Endothelial cell of umbilical vein (primary cell): ENCODE results near the gene PDE7B. TPM values are rescaled to one million over a fixed set of nuclear protein-coding genes. Genes with fewer than 3 reads are reported as not detected.

Experiments
- BruUV-seq: library from RNA; stranded (reverse); fragments of 400-500 nt; replicated peaks from 2 replicates; lab custom pipeline; 2021; lab: Mats Ljungman, UMichigan
- CTCF ChIA-PET: fragments of 300-600, 350-600 bp; sonication (Branson Sonifier 250); formaldehyde crosslinking; loops from one replicate; lab custom pipeline; 2021; ENCODE audit warnings: antibody characterized with exemption, inconsistent platforms; lab: Charles Lee
- POLR2A ChIA-PET: fragments of 300-600, 350-600 bp; sonication (Branson Sonifier 250); formaldehyde crosslinking; loops from one replicate; lab custom pipeline; 2021; ENCODE audit warnings: antibody characterized with exemption, inconsistent platforms; lab: Charles Lee
- DNase-seq: peaks from one replicate; pipeline ENCODE4 v3.0.0-alpha.2; 2011; ENCODE audit warnings: low read depth, low spot score
- FAIRE-seq: peaks from 2 replicates; lab custom pipeline; 2011; peaks lifted over from hg19 to GRCh38; lab: Jason Lieb, UNC
- H2AFZ ChIP-seq: 2 replicates; pipeline ENCODE4 v1.6.0; 2012; ENCODE audit warnings: low read depth, low read length, control low read depth, inconsistent platforms
- H3K27ac ChIP-seq: 2 replicates; pipeline ENCODE4 v1.5.1; 2011; ENCODE audit warnings: low read depth, mild to moderate bottlenecking, control low read depth, low read length, moderate library complexity; ENCODE audit not compliant: insufficient read depth
- H3K27me3 ChIP-seq, 2 experiments: 2 replicates each; pipeline versions ENCODE4 v1.6.0 to v1.6.1; 2011; ENCODE audit warnings: low read length in 2 of 2, mixed read lengths in 1 of 2; ENCODE audit not compliant: control insufficient read depth in 2 of 2, insufficient read depth in 2 of 2
- H3K36me3 ChIP-seq, 2 experiments: 2 replicates in 1 of 2; 3 replicates in 1 of 2; pipeline ENCODE4 v1.5.1; 2011; ENCODE audit warnings: low read length in 2 of 2, mild to moderate bottlenecking in 1 of 2, moderate library complexity in 1 of 2; ENCODE audit not compliant: control insufficient read depth in 2 of 2, insufficient read depth in 2 of 2; ENCODE audit errors: extremely low read depth in 1 of 2
- H3K4me1 ChIP-seq: 3 replicates; pipeline ENCODE4 v1.5.1; 2011; ENCODE audit warnings: mild to moderate bottlenecking, low read length; ENCODE audit not compliant: control insufficient read depth, insufficient read depth; ENCODE audit errors: extremely low read depth
- H3K4me2 ChIP-seq: 2 replicates; pipeline ENCODE4 v1.6.1; 2011; ENCODE audit warnings: low read length, control low read depth, mixed read lengths; ENCODE audit not compliant: insufficient read depth
- H3K4me3 ChIP-seq, 3 experiments: fragments of 200-600 bp in 1 of 3; sonication (generic), shearing (Covaris generic) in 1 of 3; replicated peaks in 1 of 3; 2 replicates each; pipeline ENCODE4 v1.5.1; 2011 to 2016; ENCODE audit warnings: control low read depth in 3 of 3, low read length in 3 of 3, mild to moderate bottlenecking in 2 of 3, inconsistent platforms in 1 of 3, low read depth in 1 of 3, moderate library complexity in 1 of 3; ENCODE audit not compliant: insufficient read depth in 1 of 3
- H3K79me2 ChIP-seq: 2 replicates; pipeline ENCODE4 v1.6.0; 2012; ENCODE audit warnings: low read length, inconsistent platforms; ENCODE audit not compliant: control insufficient read depth, insufficient read depth
- H3K9ac ChIP-seq: replicated peaks from 2 replicates; pipeline ENCODE3; 2011; ENCODE audit warnings: low read length, control low read depth; ENCODE audit not compliant: insufficient read depth; ENCODE audit errors: extremely low read depth
- H3K9me1 ChIP-seq: replicated peaks from 3 replicates; pipeline ENCODE4 v1.6.0; 2011; ENCODE audit warnings: mild to moderate bottlenecking, low read length; ENCODE audit not compliant: control insufficient read depth, insufficient read depth; ENCODE audit errors: extremely low read depth
- H3K9me3 ChIP-seq: replicated peaks from 2 replicates; pipeline ENCODE4 v1.5.1; 2012; ENCODE audit warnings: low read length, inconsistent platforms; ENCODE audit not compliant: control insufficient read depth, insufficient read depth
- H4K20me1 ChIP-seq: replicated peaks from 2 replicates; pipeline ENCODE3; 2011; ENCODE audit warnings: mild to moderate bottlenecking, low read length; ENCODE audit not compliant: control insufficient read depth, insufficient read depth; ENCODE audit errors: extremely low read depth
- EZH2 ChIP-seq: IDR thresholded peaks from 2 replicates; pipeline ENCODE4 v1.6.1; 2012; ENCODE audit warnings: borderline replicate concordance, low read depth, mild to moderate bottlenecking, moderate library complexity, low read length, inconsistent platforms; ENCODE audit not compliant: severe bottlenecking
- FOS ChIP-seq: IDR thresholded peaks from 2 replicates; pipeline ENCODE4 v1.6.1; 2011; ENCODE audit warnings: mild to moderate bottlenecking, low read length, moderate library complexity, borderline replicate concordance; ENCODE audit not compliant: insufficient read depth
- GATA2 ChIP-seq: IDR thresholded peaks from 2 replicates; pipeline ENCODE4 v1.7.0; 2011; ENCODE audit warnings: low read depth, mild to moderate bottlenecking, moderate library complexity, mixed read lengths, low read length; ENCODE audit not compliant: insufficient read length, insufficient read depth
- JUN ChIP-seq: IDR thresholded peaks from 2 replicates; pipeline ENCODE4 v1.6.1; 2011; ENCODE audit warnings: borderline replicate concordance, low read depth; ENCODE audit not compliant: insufficient read length, insufficient read depth
- MYC ChIP-seq: IDR thresholded peaks from one replicate; pipeline ENCODE4 v1.6.1; 2011; ENCODE audit warnings: mild to moderate bottlenecking, low read depth, low read length
- POLR2A ChIP-seq: IDR thresholded peaks from 2 replicates; pipeline ENCODE4 v1.6.1; 2012; ENCODE audit warnings: low read depth, mild to moderate bottlenecking, control low read depth, low read length
- POLR2AphosphoS5 ChIP-seq: IDR thresholded peaks from 2 replicates; pipeline ENCODE4 v1.6.1; 2012; ENCODE audit warnings: low read depth, mild to moderate bottlenecking, control low read depth, low read length, moderate library complexity; ENCODE audit not compliant: insufficient read depth
- dilution Hi-C: fragments of 300-500 bp; cut with MboI; formaldehyde crosslinking; loops from one replicate; pipeline ENCODE4 v1.15.0; 2019; ENCODE audit warnings: low sequenced_read_pairs; ENCODE audit not compliant: extremely low pct_ligation_motif_present
- intact Hi-C: fragments of 100-400 bp; cut with micrococcal nuclease; formaldehyde crosslinking; loops from one replicate; pipeline ENCODE4 v1.10.0; 2022
- polyA plus RNA-seq, 4 experiments: library from polyadenylated mRNA; depleted of rRNA in 3 of 4; stranded (reverse) in 3 of 4; unstranded in 1 of 4; fragments of >200 nt; gene quantifications; 2 replicates each; pipeline versions ENCODE4 v1.2.1 to v1.2.3, GENCODE V29; 2011 to 2012; ENCODE audit warnings: missing spikeins in 1 of 4
- total RNA-seq: library from RNA; stranded (reverse); gene quantifications from 2 replicates; pipeline ENCODE4 v1.2.3, GENCODE V29; 2021
- TF ChIP-seq, protein P1 (sequence below): IDR thresholded peaks from 2 replicates; pipeline ENCODE4 v1.6.1; 2011; ENCODE audit not compliant: insufficient read depth, insufficient read length
- TF ChIP-seq, protein P2 (sequence below), 2 donors: IDR thresholded peaks; 1 replicate in 1 of 2; 2 replicates in 1 of 2; pipeline ENCODE4 v1.5.1; 2011; ENCODE audit warnings: low read length in 2 of 2, mild to moderate bottlenecking in 2 of 2, moderate library complexity in 2 of 2, control low read depth in 1 of 2, inconsistent platforms in 1 of 2, low read depth in 1 of 2; ENCODE audit not compliant: insufficient read depth in 1 of 2; ENCODE audit errors: extremely low read depth in 1 of 2

Gene PDE7B
- total and polyA plus RNA-seq, 2 donors (not counting 3 experiments of a cell fraction or from before 2014, with no cell fraction given) = 20.6 to 25.1 TPM

DNA sequence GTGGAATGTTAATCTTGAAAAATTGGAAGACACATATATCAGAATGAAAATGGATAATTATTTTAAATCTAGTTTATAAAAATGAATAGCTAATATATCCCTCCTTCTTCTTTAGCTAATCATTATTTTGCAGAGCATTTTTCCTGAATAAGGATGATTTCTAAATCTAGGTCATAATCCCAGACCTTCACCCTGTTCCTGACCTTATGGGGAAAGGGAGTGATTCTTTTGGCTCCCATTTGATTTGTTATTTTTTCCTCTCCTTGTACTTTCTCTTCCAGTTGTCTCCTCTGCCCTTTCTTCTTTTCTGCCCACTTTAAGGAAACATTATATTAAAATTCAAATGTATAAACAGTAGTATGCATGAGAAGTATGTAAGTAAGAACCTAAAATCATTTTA, 208.6 kb downstream of the PDE7B start:
- POLR2A ChIA-PET = no interaction called here
- Histone ChIP-seq H3K27me3 (no peaks in the 10 kb centered on the region), H4K20me1 (no peaks in the 10 kb centered on the region), H3K4me2 (no peak overlapping the region), H3K79me2 (peaks cover 64% of the 10 kb centered on the region), H3K9ac (no peak overlapping the region), H3K4me3 (no peak overlapping the region), H3K9me1 (peaks cover 2% of the 10 kb centered on the region), H3K9me3 (no peaks in the 10 kb centered on the region), H3K27ac (no peak overlapping the region), H2AFZ (no peak overlapping the region), H3K4me1 (peaks cover 27% of the 10 kb centered on the region), H3K36me3 (peaks cover 0 to 2% of the 10 kb centered on the region in 2 experiments)
- dilution Hi-C loops (no loop called here), intact Hi-C loops (no loop called here)
- DNase-seq (no peak), FAIRE-seq (no peak)
- CTCF ChIA-PET = interaction anchor here (0.8 to 1.6 kb wide), 5 partner anchors 9 to 524 kb away, joined by 3 to 7 read pairs (median 3); no protein-coding TSS in a partner anchor
- no peak for TF ChIP-seq JUN
- TF ChIP-seq, protein P1, sequence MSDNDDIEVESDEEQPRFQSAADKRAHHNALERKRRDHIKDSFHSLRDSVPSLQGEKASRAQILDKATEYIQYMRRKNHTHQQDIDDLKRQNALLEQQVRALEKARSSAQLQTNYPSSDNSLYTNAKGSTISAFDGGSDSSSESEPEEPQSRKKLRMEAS = no peak
- TF ChIP-seq GATA2 = no peak
- no peak for TF ChIP-seq EZH2
- no peak for TF ChIP-seq POLR2A
- TF ChIP-seq POLR2AphosphoS5 = no peak
- TF ChIP-seq, protein P2, sequence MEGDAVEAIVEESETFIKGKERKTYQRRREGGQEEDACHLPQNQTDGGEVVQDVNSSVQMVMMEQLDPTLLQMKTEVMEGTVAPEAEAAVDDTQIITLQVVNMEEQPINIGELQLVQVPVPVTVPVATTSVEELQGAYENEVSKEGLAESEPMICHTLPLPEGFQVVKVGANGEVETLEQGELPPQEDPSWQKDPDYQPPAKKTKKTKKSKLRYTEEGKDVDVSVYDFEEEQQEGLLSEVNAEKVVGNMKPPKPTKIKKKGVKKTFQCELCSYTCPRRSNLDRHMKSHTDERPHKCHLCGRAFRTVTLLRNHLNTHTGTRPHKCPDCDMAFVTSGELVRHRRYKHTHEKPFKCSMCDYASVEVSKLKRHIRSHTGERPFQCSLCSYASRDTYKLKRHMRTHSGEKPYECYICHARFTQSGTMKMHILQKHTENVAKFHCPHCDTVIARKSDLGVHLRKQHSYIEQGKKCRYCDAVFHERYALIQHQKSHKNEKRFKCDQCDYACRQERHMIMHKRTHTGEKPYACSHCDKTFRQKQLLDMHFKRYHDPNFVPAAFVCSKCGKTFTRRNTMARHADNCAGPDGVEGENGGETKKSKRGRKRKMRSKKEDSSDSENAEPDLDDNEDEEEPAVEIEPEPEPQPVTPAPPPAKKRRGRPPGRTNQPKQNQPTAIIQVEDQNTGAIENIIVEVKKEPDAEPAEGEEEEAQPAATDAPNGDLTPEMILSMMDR (IDR thresholded peaks at IDR 0.05; ENCODE audit: extremely low read depth in 1 of 2, insufficient read depth in 1 of 2, low read depth in 1 of 2, low read length in 2 of 2) = no peak
- TF ChIP-seq MYC = no peak
- no peak for TF ChIP-seq FOS
- no TSS peak for BruUV-seq
